ENCODE data around the gene TMTC1. TPM values are rescaled to one million over a fixed set of nuclear protein-coding genes. Genes with fewer than 3 reads are reported as not detected.

The TMTC1 gene
- total and polyA plus RNA-seq, 2 of the 8 experiments (the other 6 are each of a cell fraction or from before 2014, with no cell fraction given): 15.4 to 20.8 TPM

DNA sequence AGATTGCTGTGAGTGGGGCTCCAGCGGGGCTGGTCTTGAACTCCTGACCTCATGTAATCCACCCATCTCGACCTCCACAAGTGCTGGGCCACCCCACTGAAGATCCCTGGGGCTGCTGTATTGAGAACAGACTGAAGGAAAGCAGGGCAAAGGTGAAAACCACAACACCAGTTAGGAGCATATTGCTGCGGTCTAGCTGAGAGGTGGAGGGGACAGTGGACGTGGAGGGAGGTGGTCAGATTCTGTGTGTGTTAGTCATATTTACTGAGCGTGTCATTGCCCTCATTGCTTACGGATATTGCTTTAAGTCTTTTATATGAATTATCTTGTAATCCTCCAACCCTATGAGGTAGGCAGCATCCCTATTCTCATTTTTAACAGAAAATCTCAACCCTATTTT is 217.3 kb downstream of the TMTC1 start:
- H3K4me1 ChIP-seq (replicated peaks in 1 of 4; ENCODE audit: control insufficient read depth in 3 of 4, insufficient read depth in 4 of 4, low read length in 3 of 4): no peaks in the 10 kb centered on the region
- no peaks in the 10 kb centered on the region for H3K27me3 ChIP-seq (replicated peaks in 1 of 4; ENCODE audit: control insufficient read depth in 3 of 4, extremely low read depth in 1 of 4, insufficient read depth in 3 of 4, low read length in 3 of 4)
- no peak for FAIRE-seq
- no peaks in the 10 kb centered on the region for H3K9me3 ChIP-seq (ENCODE audit: insufficient read depth in 2 of 2, low read depth in 1 of 2, low read length in 1 of 2)
- H3K56ac ChIP-seq (replicated peaks; ENCODE audit: insufficient read length, low read depth, low read length): no peak overlapping the region
- 77% methylated on average over 6 of the region's 6 CpGs; no CpG with 5 or more reads in 1 of the 2 experiments for WGBS, 2 experiments (ENCODE audit: extremely low coverage in 1 of 2, insufficient coverage in 1 of 2, insufficient read length in 1 of 2, insufficient replicate concordance in 2 of 2, low coverage in 1 of 2, low lambda C conversion rate in 2 of 2, missing lambda C conversion rate in 1 of 2)
- no peak overlapping the region for H2BK12ac ChIP-seq (ENCODE audit: low read depth, low read length)
- POLR2A ChIA-PET (ENCODE audit: partially characterized antibody): no interaction called here
- H3K9ac ChIP-seq (replicated peaks in 1 of 4; ENCODE audit: extremely low read depth in 1 of 4, low read depth in 3 of 4, low read length in 3 of 4): no peak overlapping the region
- no peak overlapping the region for H2AK5ac ChIP-seq (ENCODE audit: low read depth, low read length)
- CTCF ChIA-PET (ENCODE audit: partially characterized antibody): interaction anchor here (1.0 kb wide), 1 partner anchor 335 kb away, joined by 3 read pairs; no protein-coding TSS in a partner anchor
- no peak overlapping the region for H2BK5ac ChIP-seq (ENCODE audit: low read depth, low read length)
- no peak overlapping the region for H3K4me3 ChIP-seq (ENCODE audit: extremely low read depth in 1 of 4, insufficient read depth in 2 of 4, low read depth in 3 of 4, low read length in 4 of 4)
- no peak overlapping the region for H3K23ac ChIP-seq (ENCODE audit: insufficient read length)
- DNase-seq (ENCODE audit: low read depth in 1 of 2, low spot score in 2 of 2): no peak
- H3K79me2 ChIP-seq (ENCODE audit: control insufficient read depth in 1 of 2, insufficient read depth in 2 of 2, low read length in 2 of 2): no peaks in the 10 kb centered on the region
- H3K27ac ChIP-seq (ENCODE audit: low read depth, low read length): no peak overlapping the region
- no peak overlapping the region for H3K18ac ChIP-seq (ENCODE audit: extremely low read depth, low read length)
- no peaks in the 10 kb centered on the region; a peak in 2 of 8 replicates for H3K36me3 ChIP-seq (ENCODE audit: control insufficient read depth in 2 of 4, insufficient read depth in 4 of 4, low read length in 3 of 4)
- no peak overlapping the region for H4K8ac ChIP-seq (ENCODE audit: extremely low read depth, insufficient read depth, low read length)
- no peaks in the 10 kb centered on the region for H3K79me1 ChIP-seq (ENCODE audit: low read depth, low read length)
- no peak overlapping the region for H2BK20ac ChIP-seq (ENCODE audit: low read length)
- no peak overlapping the region for H3K4ac ChIP-seq (replicated peaks; ENCODE audit: insufficient read length, low read depth, low read length)
- no peak overlapping the region for H2BK120ac ChIP-seq (replicated peaks; ENCODE audit: low read depth, low read length)
- no peak overlapping the region for H3K4me2 ChIP-seq (ENCODE audit: insufficient read depth in 1 of 2, low read depth in 2 of 2, low read length in 2 of 2)
- H3K14ac ChIP-seq (ENCODE audit: insufficient read length): no peak overlapping the region
- no peak overlapping the region for H2BK15ac ChIP-seq (ENCODE audit: low read length)
- no peaks in the 10 kb centered on the region for H4K20me1 ChIP-seq (replicated peaks in 1 of 2; ENCODE audit: control insufficient read depth in 1 of 2, insufficient read depth in 2 of 2, low read length in 2 of 2)
- no peaks in the 10 kb centered on the region for H3K23me2 ChIP-seq (ENCODE audit: low read depth, low read length)
- H2AFZ ChIP-seq (ENCODE audit: low read length): no peak overlapping the region
- no peak overlapping the region for H4K5ac ChIP-seq (ENCODE audit: insufficient read length, low read depth, low read length)
- H4K91ac ChIP-seq (replicated peaks; ENCODE audit: insufficient read length, low read length): no peak overlapping the region
- no peak for TF ChIP-seq EGR1 (IDR thresholded peaks at IDR 0.05; ENCODE audit: borderline replicate concordance, low read depth, low read length)
- TF ChIP-seq NANOG (IDR thresholded peaks at IDR 0.05; ENCODE audit: insufficient read depth, low read depth, low read length, poor library complexity, severe bottlenecking): no peak
- no peak for TF ChIP-seq SRF (IDR thresholded peaks at IDR 0.05; ENCODE audit: low read depth, low read length)
- TF ChIP-seq GTF2F1 (IDR thresholded peaks at IDR 0.05; ENCODE audit: borderline replicate concordance, low read depth, low read length): no peak
- no peak for TF ChIP-seq CREB1 (IDR thresholded peaks at IDR 0.05)
- TF ChIP-seq RXRA (IDR thresholded peaks at IDR 0.05; ENCODE audit: insufficient read depth, low read depth, low read length): no peak
- TF ChIP-seq BACH1 (IDR thresholded peaks at IDR 0.05; ENCODE audit: low read length): no peak
- TF ChIP-seq, protein P1, sequence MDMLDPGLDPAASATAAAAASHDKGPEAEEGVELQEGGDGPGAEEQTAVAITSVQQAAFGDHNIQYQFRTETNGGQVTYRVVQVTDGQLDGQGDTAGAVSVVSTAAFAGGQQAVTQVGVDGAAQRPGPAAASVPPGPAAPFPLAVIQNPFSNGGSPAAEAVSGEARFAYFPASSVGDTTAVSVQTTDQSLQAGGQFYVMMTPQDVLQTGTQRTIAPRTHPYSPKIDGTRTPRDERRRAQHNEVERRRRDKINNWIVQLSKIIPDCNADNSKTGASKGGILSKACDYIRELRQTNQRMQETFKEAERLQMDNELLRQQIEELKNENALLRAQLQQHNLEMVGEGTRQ (IDR thresholded peaks at IDR 0.05; ENCODE audit: low read length): no peak
- no peak for TF ChIP-seq SUZ12 (IDR thresholded peaks at IDR 0.05; ENCODE audit: low read length)
- TF ChIP-seq POLR2AphosphoS5 (IDR thresholded peaks at IDR 0.05; ENCODE audit: low read depth, low read length): no peak
- no peak for TF ChIP-seq ASH2L (IDR thresholded peaks at IDR 0.05; ENCODE audit: low read length)
- TF ChIP-seq SP1 (IDR thresholded peaks at IDR 0.05; ENCODE audit: low read depth, low read length): no peak
- no peak for TF ChIP-seq ZNF274 (IDR thresholded peaks at IDR 0.05; ENCODE audit: borderline replicate concordance, extremely low read depth, low read length)
- TF ChIP-seq BRCA1 (IDR thresholded peaks at IDR 0.05; ENCODE audit: low read depth, low read length): no peak
- no peak for TF ChIP-seq POLR2A (IDR thresholded peaks at IDR 0.05; ENCODE audit: control extremely low read depth in 1 of 2, low read depth in 2 of 2, low read length in 2 of 2)
